Measurements from ENCODE around the gene MINK1.
A peak's percentile ranks its signal among the peaks of the same experiment; 100 is the strongest.

MINK1 gene

DNA sequence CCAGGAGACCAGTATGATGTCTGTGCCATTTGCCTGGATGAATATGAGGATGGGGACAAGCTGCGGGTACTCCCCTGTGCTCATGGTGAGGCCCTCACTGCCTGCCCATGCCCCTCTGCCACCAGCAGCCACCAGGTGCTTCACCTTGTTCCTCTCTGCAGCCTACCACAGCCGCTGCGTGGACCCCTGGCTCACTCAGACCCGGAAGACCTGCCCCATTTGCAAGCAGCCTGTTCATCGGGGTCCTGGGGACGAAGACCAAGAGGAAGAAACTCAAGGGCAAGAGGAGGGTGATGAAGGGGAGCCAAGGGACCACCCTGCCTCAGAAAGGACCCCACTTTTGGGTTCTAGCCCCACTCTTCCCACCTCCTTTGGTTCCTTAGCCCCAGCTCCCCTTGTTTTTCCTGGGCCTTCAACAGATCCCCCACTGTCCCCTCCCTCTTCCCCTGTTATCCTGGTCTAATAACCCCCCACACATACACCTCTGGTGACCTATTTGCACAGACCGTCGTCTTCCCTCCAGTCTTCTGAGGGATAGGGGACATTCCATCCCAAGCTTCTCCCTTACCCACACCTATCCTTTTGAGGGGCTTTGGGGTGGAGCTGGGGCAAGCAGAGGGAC, 111.5 kb downstream of the MINK1 start:
- peaks cover 50% of the 10 kb centered on the region for H3K36me3 ChIP-seq (ENCODE audit: insufficient read depth, low read length)
- no peaks in the 10 kb centered on the region for H3K27me3 ChIP-seq (ENCODE audit: insufficient read depth, low read length)
- peaks cover 29% of the 10 kb centered on the region for H3K4me1 ChIP-seq (ENCODE audit: insufficient read depth, low read length)
- H3K4me3 ChIP-seq (ENCODE audit: low read length), result no peak overlapping the region
- H2AFZ ChIP-seq (ENCODE audit: low read depth, low read length), result no peak overlapping the region
- H3K9me3 ChIP-seq (ENCODE audit: low read length), result no peaks in the 10 kb centered on the region

DNA sequence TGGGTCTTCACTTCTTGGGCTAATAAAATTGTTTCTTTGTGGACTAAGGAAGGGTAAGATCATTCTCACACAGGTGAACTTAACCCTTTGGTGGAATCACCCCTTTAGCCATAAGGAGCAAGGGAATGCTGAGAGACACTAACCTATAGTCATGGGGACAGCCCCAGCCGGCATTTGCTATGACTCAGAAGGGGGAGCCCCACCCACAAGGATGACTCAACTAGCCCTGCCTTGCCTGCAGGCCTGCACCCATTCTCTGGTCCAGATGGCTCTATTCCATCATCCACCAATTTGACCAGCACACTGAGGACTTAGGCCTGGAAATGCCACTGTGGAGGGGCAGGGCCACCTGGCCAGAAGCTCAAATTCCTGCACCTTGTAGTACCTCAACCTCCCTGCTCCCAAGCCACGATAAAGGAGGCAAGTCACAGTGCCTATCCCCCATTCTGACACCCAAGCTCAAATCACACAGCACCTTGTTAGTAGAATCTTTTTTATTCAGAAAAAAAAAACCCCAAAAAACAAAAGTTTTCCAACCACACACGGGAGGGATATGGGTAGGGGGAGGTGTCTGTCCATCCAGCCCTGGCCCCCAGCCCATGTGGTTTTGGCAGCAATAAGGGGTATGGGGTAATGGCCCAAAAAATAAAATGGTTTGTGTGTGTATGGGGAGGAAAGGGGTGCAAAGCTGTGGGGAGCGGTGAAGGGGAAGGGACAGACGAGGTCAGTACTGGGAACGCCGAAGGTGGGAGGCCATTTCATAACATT, 112.2 kb downstream of the MINK1 start:
- H3K4me3 ChIP-seq (ENCODE audit: low read length), result no peak overlapping the region
- H3K9me3 ChIP-seq (ENCODE audit: low read length), result no peaks in the 10 kb centered on the region
- H3K27me3 ChIP-seq (ENCODE audit: insufficient read depth, low read length), result no peaks in the 10 kb centered on the region
- H3K36me3 ChIP-seq (ENCODE audit: insufficient read depth, low read length), result peaks cover 50% of the 10 kb centered on the region
- no peak overlapping the region for H2AFZ ChIP-seq (ENCODE audit: low read depth, low read length)
- peaks cover 30% of the 10 kb centered on the region for H3K4me1 ChIP-seq (ENCODE audit: insufficient read depth, low read length)

DNA sequence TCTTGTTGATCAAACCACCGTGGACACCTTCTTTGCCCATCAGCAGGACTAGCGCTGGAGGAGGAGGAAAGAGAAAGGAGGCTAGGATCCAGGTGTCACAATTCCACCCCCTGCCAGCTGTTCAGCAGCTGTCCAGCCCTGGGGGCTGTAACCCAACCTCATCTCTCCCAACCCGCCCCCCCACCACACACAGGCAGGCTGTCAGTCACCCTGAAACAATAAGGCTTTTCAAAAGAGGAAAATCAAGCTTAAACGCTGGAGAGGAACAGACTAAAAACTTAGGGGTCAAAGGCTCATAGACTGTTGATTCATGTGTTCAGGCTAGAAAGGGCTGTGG, 112.8 kb downstream of the MINK1 start:
- no peaks in the 10 kb centered on the region for H3K9me3 ChIP-seq (ENCODE audit: low read length)
- H3K36me3 ChIP-seq (ENCODE audit: insufficient read depth, low read length), result peaks cover 50% of the 10 kb centered on the region
- H3K27me3 ChIP-seq (ENCODE audit: insufficient read depth, low read length), result no peaks in the 10 kb centered on the region
- no peak overlapping the region for H3K4me3 ChIP-seq (ENCODE audit: low read length)
- H2AFZ ChIP-seq (ENCODE audit: low read depth, low read length), result no peak overlapping the region
- H3K4me1 ChIP-seq (ENCODE audit: insufficient read depth, low read length), result peaks cover 34% of the 10 kb centered on the region

DNA sequence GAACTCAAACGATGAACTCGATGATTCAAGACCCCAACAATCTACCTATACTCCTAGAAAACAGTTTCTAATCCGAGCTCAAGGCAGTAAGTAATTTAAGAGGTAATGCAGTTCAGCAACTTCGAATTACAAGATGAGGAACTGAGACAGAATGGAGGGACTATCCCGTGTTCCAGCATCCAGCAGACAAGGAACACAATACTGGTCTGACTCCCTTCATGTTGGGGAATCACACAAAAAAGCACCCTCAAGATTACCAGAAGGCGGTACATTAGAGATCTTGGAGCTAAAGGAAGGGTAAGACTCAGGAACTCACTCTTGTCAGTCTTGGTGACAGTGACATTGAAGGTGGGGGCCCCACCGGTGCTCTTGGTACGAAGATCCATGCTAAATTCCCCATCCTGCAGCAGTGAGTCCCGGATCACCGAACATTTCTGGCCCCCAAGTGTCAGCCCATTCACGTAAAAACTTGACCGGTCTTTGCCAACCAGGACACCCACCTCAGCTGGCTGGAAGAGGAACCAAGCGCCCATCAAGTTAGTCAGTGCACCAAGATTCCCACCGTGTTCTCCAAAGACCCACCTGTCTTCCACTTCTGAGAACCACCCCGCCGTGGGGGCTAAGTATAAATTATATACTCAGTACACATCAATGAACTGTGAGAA, 113.3 kb downstream of the MINK1 start:
- Histone ChIP-seq H3K27me3 (ENCODE audit: insufficient read depth, low read length) (no peaks in the 10 kb centered on the region), H3K36me3 (ENCODE audit: insufficient read depth, low read length) (peaks cover 50% of the 10 kb centered on the region), H2AFZ (ENCODE audit: low read depth, low read length) (no peak overlapping the region), H3K4me3 (ENCODE audit: low read length) (peak overlapping the region; percentile 84), H3K9me3 (ENCODE audit: low read length) (no peaks in the 10 kb centered on the region), H3K4me1 (ENCODE audit: insufficient read depth, low read length) (peaks cover 34% of the 10 kb centered on the region)

DNA sequence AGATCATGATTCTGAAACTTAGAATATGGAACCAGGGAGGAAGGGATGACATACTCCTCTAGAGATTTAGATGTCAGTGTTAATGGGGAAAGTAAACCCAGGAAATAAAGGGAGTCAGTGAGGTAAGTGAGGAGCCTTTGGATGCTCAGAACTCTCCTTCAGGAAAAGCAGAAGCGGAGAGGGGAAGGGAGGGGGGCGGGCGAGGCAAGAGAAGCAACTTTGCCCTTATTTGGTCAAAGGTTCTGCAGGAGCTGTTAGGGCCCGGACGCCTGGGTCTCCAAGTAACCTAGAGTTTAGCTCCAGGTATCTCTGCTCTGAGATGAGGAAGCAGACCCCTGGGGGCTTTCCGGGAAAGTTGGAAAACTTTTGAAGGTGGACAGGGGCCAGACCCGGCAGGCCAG, 113.9 kb downstream of the MINK1 start:
- peak overlapping the region; percentile 84 for H3K4me3 ChIP-seq (ENCODE audit: low read length)
- H3K27me3 ChIP-seq (ENCODE audit: insufficient read depth, low read length), result no peaks in the 10 kb centered on the region
- peaks cover 48% of the 10 kb centered on the region for H3K36me3 ChIP-seq (ENCODE audit: insufficient read depth, low read length)
- H3K4me1 ChIP-seq (ENCODE audit: insufficient read depth, low read length), result peaks cover 37% of the 10 kb centered on the region
- H3K9me3 ChIP-seq (ENCODE audit: low read length), result no peaks in the 10 kb centered on the region
- H2AFZ ChIP-seq (ENCODE audit: low read depth, low read length), result no peak overlapping the region

Data from neuron (in vitro differentiated cells).